Posterior cingulate gyrus (tissue), 11 donors: ENCODE measurements around the gene POU6F1.
"Not testable (repeated sequence)": the region's sequence is repeated elsewhere in the genome, so short reads cannot be mapped to it uniquely, and the experiment has no call there.

ENCODE experiments used
- DNase-seq, 10 donors: peaks; one replicate each; pipeline versions ENCODE4 v3.0.0 to v3.0.0-alpha.2; 2020 to 2021; ENCODE audit warnings: mixed read lengths in 3 of 10
- intact Hi-C: fragments of 100-400 bp; cut with DNase I; formaldehyde crosslinking; loops from one replicate; pipeline ENCODE4 v1.15.1; 2023

The POU6F1 gene

DNA sequence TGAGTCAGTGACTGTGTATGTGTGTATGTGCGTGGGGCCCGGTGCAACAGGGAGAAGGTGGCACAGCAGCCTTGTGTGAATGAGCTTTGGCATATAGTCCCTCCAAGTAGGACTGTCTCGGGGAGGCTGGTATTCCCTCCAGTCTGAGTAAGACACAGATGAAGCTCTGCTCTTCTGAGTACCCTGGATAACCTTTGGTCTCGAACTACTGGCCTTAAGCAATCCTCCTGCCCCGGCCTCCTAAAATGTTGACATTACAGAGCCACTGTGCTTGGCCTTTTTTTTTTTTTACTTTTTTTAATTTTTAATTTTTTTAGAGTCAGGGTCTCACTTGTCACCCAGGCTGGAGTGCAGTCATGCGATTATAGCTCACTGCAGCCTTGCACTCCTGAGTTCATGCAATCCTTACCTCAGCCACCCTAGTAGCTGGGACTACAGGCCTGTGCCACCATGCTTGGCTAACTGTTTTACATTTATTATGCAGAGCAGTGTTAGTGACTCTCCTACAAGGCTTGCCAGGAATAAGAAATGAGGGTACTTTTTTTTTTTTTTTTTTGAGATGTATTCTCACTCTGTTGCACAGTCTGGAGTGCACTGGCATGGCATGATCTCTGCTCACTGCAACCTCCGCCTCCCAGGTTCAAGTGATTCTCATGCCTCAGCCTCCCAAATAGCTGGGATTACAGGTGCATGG is 11.4 kb upstream of the POU6F1 start:
- intact Hi-C loops, result no loop called here
- no peak for DNase-seq

DNA sequence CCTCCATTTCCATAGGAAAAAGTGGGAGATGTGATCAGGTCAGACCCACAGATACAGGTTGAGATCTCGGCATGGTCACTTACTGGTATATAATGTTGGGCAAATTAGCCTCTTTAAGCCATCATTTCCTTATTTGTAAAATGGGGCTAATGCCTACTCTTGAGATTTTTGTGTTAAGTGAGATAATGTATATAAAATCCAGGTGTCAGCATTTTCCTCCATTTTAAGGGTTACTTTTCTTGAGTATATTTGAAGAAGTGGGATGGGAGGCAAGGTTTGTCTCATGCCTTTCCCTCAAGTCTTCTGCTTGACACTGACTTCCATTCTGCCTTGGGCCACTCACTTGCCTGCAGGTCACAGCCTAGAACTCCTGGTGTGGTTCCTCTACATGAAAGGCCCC is 10.1 kb upstream of the POU6F1 start:
- no peak for DNase-seq

DNA sequence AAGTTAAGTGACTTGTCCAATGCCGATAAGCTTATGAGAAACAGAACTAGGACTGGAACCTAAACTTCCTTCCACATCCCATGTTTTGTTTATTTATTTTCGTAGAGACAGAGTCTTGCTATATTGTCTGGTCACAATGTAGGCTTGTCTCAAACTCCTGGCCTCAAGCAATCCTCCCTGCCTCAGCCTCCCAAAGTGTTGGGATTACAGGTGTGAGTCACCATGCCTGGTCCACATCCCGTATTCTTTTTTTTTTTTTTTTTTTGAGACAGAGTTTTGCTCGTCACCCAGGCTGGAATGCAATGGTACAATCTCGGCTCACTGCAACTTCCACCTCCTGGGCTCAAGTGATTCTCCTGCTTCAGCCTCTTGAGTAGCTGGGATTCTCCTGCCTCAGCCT is 9.2 kb upstream of the POU6F1 start:
- intact Hi-C loops, DNase-seq: not testable (repeated sequence)

More for the DNA sequence above, 10.1 kb upstream of the POU6F1 start:
- intact Hi-C loops, result no loop called here

DNA sequence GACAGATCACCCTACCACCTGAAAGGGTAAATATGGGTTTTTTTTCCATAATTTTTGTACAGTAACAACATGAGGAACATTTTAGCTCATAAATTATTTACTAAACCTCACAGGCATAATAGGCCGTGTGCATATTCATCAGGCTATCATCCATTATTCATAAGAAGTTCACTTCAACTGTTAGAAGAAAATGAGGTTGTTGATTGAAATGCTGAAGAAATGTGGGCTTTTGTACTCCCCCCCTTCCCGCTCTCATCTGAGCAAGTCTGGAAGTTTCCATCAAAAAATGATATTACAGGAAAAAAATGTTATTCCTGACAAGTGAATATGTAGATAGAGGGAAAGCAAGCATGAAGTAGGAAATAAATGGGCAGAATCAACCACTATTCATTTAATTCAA is 7.9 kb upstream of the POU6F1 start:
- intact Hi-C loops, result no loop called here
- no peak for DNase-seq

DNA sequence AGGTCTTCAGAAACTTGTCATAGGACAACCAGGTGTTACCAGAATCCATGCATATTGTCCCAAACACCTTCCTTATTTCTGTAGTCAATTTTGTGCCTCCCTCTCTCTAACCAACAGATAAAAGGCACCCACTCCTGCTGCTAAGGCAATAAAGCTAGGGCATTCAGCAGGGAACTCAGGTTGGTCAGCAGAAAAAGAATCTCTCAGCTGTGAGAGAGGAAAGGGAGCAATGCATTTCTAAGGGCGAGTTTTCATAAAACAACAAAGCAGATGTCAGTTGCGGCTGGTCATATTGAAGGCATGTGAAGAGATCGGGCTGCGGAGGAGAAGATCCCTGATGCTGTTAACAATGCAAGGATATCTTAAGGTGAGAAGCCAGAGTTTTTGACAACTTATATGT is 7.4 kb upstream of the POU6F1 start:
- DNase-seq, result no peak
- intact Hi-C loops, result no loop called here

DNA sequence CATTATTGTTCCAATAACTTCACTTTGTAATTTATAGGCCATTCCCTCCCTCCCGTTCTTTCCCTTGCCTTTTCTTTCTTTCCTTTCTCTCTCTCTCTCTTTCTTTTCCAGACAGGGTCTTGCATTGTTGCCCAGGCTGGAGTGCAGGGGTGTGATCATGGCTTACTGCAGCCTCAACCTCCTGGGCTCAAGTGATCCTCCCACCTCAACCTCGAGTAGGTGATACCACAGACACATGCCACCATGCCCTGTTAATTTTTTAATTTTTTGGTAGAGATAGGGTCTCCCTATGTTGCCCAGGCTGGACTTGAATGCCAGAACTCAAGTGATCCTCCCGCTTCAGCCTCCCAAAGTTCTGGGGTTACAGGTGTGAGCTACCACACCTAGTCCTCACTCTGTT is 6.8 kb upstream of the POU6F1 start:
- intact Hi-C loops, result no loop called here

DNA sequence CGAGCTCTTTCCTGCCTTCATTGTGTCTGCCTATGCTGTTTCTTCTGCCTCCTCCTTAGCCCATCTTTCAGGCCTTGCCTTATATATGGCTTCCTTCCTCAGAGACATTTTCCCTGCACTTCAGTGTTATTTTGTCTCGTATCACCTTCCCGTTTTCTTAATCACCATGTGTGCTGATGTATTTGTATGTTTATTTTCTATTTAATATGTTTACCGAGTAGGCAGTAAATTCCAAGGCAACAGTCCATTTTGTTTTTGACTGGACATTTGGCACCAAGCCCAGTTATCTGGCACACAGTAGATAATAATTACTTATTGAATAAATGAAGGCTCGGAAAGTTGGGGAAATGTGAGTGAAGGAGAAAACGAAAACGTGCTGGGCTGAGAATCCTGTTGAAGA is 4.6 kb upstream of the POU6F1 start:
- intact Hi-C loops, result no loop called here
- DNase-seq, result no peak

More for the DNA sequence above, 6.8 kb upstream of the POU6F1 start:
- no peak for DNase-seq

DNA sequence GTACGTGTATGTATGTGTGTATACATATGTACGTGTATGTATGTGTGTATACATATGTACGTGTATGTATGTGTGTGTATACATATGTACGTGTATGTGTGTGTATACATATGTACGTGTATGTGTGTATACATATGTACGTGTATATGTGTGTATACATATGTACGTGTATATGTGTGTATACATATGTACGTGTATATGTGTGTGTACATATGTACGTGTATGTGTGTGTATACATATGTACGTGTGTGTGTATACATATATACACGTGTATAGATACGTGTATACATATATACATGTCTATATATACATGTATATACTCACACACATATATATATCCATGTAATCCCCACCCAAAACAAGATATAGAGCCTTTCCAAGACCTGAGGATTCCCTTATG is 2.0 kb upstream of the POU6F1 start:
- intact Hi-C loops, result loop anchor here (5.0 kb wide), 1 partner anchor 48 kb away; the partner anchor contains the start of gene TFCP2
- DNase-seq, result not testable (repeated sequence)

DNA sequence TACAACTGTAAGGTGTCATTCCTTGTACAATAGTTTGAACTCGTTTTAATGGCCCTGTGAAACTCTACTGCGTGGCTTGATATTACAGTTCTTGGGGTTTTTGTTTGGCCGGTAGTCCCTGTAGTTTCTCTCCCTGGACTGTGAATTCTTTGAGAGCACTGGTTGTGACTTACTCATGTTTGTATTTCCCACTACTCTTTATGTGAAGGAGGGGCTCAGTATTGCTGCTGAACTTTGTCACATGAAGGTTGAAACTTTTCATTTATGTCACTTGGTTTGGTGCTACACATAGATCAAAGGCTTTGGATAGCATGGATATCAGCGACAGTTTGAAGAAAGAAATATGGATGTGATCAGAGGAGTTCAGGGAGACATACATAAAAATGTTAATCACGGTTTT is 1.5 kb upstream of the POU6F1 start:
- intact Hi-C loops, result loop anchor here (5.0 kb wide), 1 partner anchor 47 kb away; the partner anchor contains the start of gene TFCP2
- DNase-seq, result no peak

DNA sequence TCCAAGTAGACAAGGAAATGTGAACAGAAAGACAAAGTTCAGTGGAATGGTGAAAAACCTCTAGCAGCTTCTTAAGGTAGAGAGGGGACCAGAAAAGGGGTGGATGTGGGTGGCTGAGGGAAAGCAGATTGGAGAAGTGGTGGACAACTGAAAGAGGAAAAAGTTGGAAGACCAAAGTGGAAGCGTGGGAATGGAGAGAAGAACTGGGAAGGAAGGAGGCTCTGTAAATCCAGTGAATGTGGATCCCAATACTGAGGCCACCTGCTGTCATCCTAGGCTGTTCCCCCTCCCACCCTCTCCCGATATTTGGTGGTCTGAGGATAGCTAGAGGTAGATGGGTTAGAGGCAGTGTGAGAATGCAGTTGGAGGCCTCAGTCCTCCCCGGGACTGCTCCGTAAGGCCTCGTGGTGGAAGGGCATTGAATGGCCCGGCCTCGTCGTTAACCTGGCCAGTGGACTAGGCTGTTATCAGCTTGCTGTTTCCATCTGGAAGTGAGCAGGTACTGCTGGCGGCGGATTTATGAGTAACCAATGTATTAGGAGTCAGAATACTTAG is 822 bp upstream of the POU6F1 start:
- DNase-seq, result no peak
- intact Hi-C loops, result loop anchor here (5.0 kb wide), 1 partner anchor 46 kb away; the partner anchor contains the start of gene TFCP2

DNA sequence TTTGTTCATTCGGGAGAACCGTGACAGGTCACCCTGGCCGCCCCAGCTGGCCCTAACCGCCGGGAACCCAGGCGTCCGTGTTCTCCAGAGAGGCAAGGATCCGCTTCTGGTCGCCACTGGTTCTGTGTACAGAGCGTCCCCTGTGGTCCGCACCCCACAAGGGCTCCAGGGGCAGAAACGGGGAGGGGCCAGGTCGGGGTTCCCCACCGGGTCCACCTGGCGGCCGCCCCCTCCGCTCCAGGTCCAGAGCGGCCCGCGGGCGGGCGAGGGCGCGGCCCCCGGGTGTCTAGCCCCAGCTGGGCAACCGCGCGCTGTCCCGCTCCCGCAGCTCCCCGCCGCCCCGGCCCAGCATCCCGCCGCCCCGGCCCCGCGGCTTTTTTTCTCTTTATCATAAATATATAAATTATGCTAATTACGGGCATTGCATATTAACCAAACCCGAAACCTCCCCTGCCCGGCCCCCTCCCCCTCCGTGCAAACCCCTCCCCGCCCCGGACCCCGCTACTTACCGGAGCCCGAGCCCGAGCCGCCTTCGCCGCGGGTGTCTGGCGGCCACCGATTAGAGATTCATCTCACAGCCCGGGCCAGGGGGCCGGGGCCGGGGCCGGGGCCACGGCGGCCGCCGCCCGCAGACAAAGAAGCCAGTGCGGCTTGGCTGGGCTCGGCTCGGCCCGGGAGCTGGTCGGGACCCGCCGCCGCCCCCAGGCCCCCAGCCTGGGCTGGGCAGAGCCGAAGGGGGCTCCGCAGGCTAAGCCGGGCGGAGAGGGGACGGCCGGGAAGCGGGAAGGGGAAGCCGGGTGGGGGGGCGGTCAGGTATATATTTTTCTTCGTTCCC is 512 bp downstream of the POU6F1 start:
- intact Hi-C loops, result loop anchor here (5.0 kb wide), 1 partner anchor 45 kb away; the partner anchor contains the start of gene TFCP2
- peak; percentile 35 to 94 (median 58) for DNase-seq

DNA sequence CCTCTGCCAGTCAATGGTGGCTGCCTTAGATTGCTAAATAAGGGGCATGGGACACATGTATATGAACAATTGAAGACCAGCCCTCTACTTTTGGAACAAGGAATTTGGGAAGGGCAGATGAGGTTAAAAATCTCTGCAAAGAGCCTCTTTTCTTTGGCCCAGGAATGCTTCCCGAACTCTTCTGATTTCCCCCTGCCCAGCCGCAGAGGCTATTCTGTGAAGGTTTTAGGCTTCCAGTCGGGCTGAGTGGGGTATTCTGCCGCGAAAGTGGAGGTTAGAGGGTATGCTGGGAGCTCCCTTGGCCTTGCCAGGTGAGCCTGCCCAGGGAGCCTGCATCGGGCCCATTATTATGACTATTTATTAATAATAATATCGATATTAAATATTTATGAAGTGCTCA is 1.2 kb downstream of the POU6F1 start:
- DNase-seq, result peak in 1 of 10 donors; percentile 55
- intact Hi-C loops, result loop anchor here (5.0 kb wide), 1 partner anchor 44 kb away; the partner anchor contains the start of gene TFCP2

DNA sequence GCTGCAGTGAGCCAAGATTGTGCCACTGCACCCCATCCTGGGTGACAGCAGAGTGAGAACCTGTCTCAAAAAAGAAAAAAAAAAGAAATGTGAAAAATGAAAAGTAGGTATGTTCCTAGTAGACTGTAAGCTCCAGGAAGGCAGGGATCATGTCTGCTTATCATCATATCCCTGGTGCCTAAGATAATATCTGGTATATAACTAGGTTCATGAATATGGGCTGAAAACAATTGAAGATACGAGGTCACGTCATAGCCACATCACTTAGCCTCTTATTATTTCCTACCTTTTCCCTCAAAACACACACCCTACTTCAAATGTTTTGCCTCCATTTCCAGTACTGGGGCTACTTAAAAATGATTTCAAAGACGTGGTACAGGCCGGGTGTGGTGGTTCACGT is 3.0 kb downstream of the POU6F1 start:
- DNase-seq, result no peak
- intact Hi-C loops, result loop anchor here (5.0 kb wide), 1 partner anchor 43 kb away; the partner anchor contains the start of gene TFCP2

DNA sequence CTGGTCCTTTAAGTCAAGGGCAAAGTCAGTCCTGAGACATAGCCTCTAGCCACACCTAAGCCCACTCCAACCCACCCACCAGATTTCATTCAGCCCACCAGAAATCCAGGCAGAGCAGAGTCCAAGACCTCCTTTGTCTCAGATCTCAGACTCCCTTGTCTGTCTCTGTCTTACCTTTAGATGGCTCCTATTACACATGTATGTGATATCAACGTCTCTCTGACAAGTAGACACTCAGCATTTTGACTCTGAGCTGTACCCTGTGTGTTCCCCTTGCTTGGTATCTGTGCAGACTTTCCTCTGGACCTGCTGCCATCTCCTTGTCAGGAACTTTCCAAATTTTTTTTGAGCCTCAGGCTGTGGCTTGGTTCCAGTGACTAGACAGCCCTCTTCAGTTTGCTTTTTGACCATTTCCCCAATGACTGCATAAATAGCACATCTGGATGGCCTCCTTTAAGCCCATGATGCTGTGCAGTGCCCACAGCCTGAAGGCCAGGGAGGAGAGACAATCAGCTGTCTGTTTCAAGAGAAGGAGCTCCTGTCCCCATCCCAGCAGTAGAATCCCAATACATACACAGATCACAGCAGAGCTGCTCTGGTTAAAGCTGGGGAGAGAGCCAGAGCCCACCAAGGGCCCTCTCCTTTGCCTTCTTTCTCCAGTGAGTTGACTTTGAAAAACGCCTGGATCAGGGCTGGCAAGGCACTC is 7.0 kb downstream of the POU6F1 start:
- intact Hi-C loops, result no loop called here
- peak in 4 of 10 donors; percentile 33 to 92 (median 40) for DNase-seq

DNA sequence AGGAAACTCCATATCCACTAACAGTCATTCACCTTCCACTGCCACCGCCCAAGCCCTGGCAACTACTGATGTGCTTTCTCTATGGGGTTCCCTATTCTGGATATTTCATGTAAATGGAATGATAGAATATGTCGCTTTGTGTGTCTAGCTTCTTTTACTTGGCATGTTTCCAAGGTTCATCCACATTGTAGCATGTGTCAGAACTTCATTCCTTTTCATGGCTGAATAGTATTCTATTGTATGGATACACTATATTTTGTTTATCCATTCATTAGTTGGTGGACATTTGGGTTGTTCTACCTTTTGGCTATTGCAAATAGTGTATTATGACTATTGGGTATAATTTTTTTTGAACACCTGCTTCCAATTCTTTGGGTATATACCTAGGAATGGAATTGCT is 8.6 kb downstream of the POU6F1 start:
- DNase-seq, result no peak
- intact Hi-C loops, result no loop called here

DNA sequence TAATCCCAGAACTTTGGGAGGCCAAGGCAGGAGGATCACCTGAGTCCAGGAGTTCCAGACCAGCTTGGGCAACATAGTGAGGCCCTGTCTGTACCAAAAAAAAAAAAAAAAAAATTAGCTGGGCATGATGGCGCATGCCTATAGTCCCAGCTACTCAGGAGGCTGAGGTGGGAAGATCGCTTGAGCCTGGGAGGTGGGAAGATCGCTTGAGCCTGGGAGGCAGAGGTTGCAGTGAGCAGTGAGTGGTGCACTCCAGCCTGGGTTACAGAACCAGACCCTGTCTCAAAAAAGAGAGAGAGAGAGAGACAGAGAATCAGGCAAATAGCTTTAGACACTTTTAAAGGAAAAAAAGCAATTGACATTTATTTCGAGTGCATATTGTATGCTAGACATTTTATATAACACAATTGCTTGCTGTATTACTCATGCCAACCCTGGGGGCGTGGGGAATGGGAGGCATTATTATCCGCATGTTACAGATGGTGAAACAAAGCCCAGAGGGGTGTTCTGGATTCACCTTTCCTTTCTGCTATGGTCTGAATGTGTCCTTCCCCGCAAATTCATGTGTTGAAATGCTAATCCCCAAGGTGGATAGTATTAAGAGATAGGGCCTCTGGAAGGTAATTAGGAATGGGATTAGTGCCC is 9.7 kb downstream of the POU6F1 start:
- DNase-seq, result no peak

DNA sequence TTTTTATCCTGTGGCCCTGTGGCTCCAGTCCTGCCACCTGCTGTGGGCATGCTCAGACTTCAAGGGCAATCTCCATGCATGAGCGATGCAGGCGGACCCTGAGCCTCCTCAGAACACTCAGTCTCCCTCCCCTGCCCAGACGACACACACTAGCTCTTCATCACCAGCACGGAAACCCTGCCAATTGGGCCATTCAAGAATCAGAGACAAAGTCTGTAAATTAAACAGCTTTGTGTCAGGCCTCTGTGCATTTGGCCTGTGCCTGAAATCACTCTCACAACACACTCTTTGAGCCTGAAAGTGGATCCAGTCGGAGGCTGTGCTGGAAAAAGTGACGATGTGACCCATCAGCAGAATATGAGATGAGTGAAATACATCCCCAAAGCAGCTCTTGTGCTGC is 12.5 kb downstream of the POU6F1 start:
- peak in 2 of 10 donors; percentile 21 to 37 for DNase-seq
- intact Hi-C loops, result no loop called here

More for the DNA sequence above, 9.7 kb downstream of the POU6F1 start:
- intact Hi-C loops, result no loop called here

DNA sequence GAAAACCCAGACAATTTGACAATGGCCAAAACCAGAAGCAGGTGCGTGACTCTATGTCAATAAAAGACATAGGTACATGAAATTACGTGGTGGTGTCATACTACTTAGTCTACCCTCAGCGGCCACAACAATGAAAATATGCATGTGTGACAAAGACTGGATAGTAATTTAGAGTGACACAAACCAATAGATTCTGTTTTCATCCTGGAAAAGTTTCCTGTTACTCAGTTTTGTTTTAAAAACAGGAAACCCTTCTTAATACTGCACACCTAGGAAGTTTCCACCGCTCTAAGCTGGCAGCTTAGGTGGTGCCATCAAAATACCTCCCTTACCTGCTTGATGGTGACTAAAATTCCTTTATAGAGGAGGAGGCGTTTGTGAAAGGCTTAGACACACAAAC is 15.1 kb downstream of the POU6F1 start:
- intact Hi-C loops, result no loop called here

DNA sequence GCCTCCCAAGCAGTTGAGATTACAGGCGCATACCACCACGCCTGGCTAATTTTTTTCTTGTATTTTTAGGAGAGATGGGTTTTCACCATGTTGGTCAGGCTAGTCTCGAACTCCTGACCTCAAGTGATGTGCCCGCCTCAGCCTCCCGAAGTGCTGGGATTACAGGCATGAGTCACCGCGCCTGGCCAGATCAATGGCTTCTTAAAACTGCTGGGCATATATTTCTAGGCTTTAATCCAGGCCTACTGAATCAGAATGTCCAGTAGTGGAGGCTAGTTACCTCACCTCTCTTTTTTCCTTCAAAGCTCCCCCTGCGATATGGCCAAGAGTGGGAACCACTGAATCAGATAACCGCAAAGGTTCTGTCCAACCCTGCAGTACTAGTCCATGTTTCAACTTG is 17.1 kb downstream of the POU6F1 start:
- intact Hi-C loops, result no loop called here
- no peak for DNase-seq

More for the DNA sequence above, 15.1 kb downstream of the POU6F1 start:
- no peak for DNase-seq

DNA sequence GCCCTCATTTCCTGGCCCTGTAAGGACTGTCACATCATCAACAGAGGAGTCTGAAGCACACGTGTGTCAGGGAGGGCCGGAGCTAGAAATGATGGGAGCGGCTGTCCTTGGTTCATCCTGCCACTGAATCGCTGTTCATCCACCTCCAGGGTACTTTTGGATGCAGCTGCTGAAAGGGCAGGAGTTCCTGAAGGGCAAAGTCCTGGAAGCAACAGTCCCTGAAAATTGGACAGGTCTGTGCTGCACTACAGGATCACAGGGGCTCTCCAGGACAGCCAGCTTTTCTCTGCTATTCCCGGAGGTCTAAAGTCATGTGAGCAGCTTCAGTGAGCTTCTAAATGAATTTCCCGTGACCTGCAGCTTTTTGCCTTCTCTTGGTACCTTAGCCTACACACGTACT is 17.7 kb downstream of the POU6F1 start:
- intact Hi-C loops, result no loop called here
- DNase-seq, result no peak
